ENCODE results near the gene ALDH1B1.
A peak's percentile ranks its signal among the peaks of the same experiment; 100 is the strongest.

The ALDH1B1 gene

DNA sequence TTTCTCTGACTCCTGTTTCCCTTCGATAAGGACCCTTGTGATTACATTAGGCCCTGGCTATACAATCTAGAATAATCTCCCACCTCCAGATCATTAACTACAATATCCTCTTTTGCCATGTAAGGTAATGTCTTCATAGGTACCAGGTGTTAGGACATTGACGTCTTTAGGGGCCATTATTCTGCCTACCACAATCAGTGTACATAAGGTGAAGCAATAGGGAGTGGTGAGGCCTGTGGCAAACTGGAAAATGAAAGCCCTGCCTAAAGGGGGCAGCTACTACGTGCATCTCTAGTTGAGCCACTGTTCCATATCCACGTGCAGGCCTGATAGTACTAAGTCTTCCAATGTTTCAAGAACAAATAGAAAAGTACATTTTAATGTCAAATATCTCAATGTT is 4.8 kb upstream of the ALDH1B1 start:
- Histone ChIP-seq H3K27me3 (ENCODE audit: insufficient read depth, low read length) (peaks cover 6% of the 10 kb centered on the region; the same call in 1 of the 2 replicates), H3K4me1 (ENCODE audit: control insufficient read depth, insufficient read depth, low read length, unreplicated experiment) (no peaks in the 10 kb centered on the region), H3K27ac (ENCODE audit: low read depth, low read length) (no peak overlapping the region), H2AFZ (ENCODE audit: low read length, unreplicated experiment) (no peak overlapping the region), H3K79me2 (ENCODE audit: control insufficient read depth, insufficient read depth, low read length, unreplicated experiment) (peaks cover 2% of the 10 kb centered on the region), H3K36me3 (ENCODE audit: insufficient read depth, low read length) (no peaks in the 10 kb centered on the region), H3K4me3 (ENCODE audit: low read depth, low read length) (no peak overlapping the region)

DNA sequence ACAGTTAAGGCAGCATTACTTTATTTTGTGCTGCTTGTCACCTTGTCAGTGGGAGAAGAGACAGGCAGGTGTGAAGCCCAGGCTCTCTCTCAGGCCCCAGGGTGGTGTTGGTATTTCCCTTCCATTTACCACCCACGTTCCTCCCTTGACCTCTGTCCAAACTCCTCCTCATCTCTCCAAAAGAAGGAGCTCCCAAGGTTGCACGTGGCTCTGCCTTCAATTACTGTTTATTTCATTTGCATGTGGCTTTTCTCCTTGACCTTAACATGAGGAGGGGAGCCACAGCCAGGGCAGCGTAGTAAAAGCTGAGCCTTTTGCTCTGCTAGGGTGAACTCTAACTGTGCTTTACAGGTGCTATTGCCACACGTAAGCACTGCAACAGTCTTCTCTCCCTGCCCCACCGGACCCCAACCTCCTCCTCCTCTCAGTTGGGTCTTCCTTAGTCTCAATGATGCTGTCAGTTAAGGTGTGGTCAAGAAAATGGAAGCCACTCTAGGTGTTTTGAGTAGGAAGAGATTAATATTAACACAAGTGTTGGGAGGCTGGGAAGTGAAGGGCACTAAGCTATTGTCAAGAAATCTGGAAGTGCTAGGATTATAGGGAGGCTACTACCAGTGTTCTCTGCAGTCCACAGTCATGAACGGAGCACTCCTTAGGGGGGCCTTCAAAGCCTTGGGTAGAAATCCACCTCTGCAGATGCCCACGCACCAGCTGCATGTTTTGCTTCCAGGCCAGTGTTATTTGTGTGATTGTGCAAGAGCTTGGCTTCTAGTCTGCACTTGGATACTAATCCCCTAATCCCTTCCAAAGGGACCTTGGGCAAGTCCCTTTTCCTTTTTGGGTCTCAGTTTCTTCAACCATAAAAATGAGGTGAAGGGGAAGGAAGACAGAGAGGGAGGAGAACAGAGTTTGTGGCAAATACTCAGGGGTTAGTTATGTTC is 3.9 kb upstream of the ALDH1B1 start:
- H3K27me3 ChIP-seq (ENCODE audit: insufficient read depth, low read length): peaks cover 6% of the 10 kb centered on the region; the same call in 1 of the 2 replicates
- H3K36me3 ChIP-seq (ENCODE audit: insufficient read depth, low read length): no peaks in the 10 kb centered on the region
- H3K27ac ChIP-seq (ENCODE audit: low read depth, low read length): no peak overlapping the region
- H3K4me1 ChIP-seq (ENCODE audit: control insufficient read depth, insufficient read depth, low read length, unreplicated experiment): no peaks in the 10 kb centered on the region
- no peak overlapping the region for H2AFZ ChIP-seq (ENCODE audit: low read length, unreplicated experiment)
- H3K79me2 ChIP-seq (ENCODE audit: control insufficient read depth, insufficient read depth, low read length, unreplicated experiment): peaks cover 10% of the 10 kb centered on the region
- no peak overlapping the region for H3K4me3 ChIP-seq (ENCODE audit: low read depth, low read length)

DNA sequence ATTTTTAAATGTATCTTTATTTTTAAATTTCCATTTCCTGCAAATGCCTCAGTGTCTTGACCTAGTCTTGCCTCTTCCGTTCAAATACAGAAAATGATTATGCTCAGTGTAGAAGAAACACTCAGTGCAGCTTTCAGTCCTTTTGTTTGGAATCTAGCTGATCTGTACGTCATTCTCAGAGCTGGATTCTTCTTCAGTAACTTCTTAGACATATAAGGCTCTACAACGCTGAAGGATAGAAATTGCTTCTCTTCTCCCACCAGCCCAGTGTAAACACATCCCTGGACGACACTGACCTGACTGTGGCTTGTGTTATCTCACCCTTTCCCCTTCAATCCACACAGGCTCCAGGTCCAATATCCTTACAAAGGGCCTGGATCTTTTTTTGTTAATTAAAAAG is 3.2 kb upstream of the ALDH1B1 start:
- H3K79me2 ChIP-seq (ENCODE audit: control insufficient read depth, insufficient read depth, low read length, unreplicated experiment): peaks cover 14% of the 10 kb centered on the region
- peaks cover 5% of the 10 kb centered on the region for H3K4me1 ChIP-seq (ENCODE audit: control insufficient read depth, insufficient read depth, low read length, unreplicated experiment)
- no peak overlapping the region for H3K4me3 ChIP-seq (ENCODE audit: low read depth, low read length)
- no peak overlapping the region for H2AFZ ChIP-seq (ENCODE audit: low read length, unreplicated experiment)
- no peak overlapping the region for H3K27ac ChIP-seq (ENCODE audit: low read depth, low read length)
- H3K27me3 ChIP-seq (ENCODE audit: insufficient read depth, low read length): peaks cover 6% of the 10 kb centered on the region; the same call in 1 of the 2 replicates
- H3K36me3 ChIP-seq (ENCODE audit: insufficient read depth, low read length): no peaks in the 10 kb centered on the region

DNA sequence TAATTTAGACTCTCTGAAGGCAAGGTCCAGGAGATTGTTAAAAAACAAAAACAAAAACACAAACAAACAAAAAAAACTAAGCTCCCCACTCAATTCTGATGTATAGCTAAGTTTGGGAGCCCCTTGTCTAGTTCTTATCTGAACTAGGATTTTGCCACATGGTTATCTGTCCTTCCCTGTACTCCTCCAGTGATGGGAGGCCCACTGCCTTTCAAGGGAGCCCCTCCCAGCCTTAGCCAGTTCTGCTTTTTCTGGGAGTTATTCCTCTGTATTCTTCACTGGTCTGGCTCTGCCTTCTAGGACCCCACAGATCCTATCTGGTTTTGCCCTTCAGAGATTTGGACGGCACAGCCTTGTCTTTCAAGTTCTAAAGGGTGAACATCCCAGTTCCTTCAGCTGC is 2.1 kb upstream of the ALDH1B1 start:
- no peak overlapping the region for H2AFZ ChIP-seq (ENCODE audit: low read length, unreplicated experiment)
- H3K4me1 ChIP-seq (ENCODE audit: control insufficient read depth, insufficient read depth, low read length, unreplicated experiment): peaks cover 5% of the 10 kb centered on the region
- H3K27ac ChIP-seq (ENCODE audit: low read depth, low read length): no peak overlapping the region
- no peaks in the 10 kb centered on the region for H3K27me3 ChIP-seq (ENCODE audit: insufficient read depth, low read length)
- no peak overlapping the region for H3K4me3 ChIP-seq (ENCODE audit: low read depth, low read length)
- no peaks in the 10 kb centered on the region for H3K36me3 ChIP-seq (ENCODE audit: insufficient read depth, low read length)
- peaks cover 20% of the 10 kb centered on the region for H3K79me2 ChIP-seq (ENCODE audit: control insufficient read depth, insufficient read depth, low read length, unreplicated experiment)

DNA sequence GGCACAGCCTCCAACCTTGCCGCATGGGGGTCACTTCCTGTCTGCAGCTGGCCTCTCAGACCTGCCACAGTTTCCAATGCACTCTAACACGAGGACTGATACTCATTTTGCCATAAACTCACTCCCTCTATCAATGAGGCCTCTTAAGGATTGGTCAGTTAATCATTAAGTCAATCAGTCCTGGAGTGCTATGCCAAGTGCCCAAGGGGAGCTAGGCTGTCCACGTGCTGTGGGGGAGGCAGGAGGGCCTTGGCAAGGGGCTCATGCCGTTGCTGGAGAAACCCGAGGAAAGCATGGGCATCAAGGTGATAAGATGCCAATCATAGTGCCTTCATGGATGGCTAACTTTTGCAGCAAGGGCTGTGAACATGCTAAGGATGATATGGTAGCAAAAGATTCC is 1.7 kb upstream of the ALDH1B1 start:
- no peaks in the 10 kb centered on the region for H3K27me3 ChIP-seq (ENCODE audit: insufficient read depth, low read length)
- H3K4me3 ChIP-seq (ENCODE audit: low read depth, low read length): no peak overlapping the region
- peaks cover 2% of the 10 kb centered on the region; the same call in 1 of the 2 replicates for H3K36me3 ChIP-seq (ENCODE audit: insufficient read depth, low read length)
- peaks cover 5% of the 10 kb centered on the region for H3K4me1 ChIP-seq (ENCODE audit: control insufficient read depth, insufficient read depth, low read length, unreplicated experiment)
- H2AFZ ChIP-seq (ENCODE audit: low read length, unreplicated experiment): no peak overlapping the region
- no peak overlapping the region for H3K27ac ChIP-seq (ENCODE audit: low read depth, low read length)
- peaks cover 20% of the 10 kb centered on the region for H3K79me2 ChIP-seq (ENCODE audit: control insufficient read depth, insufficient read depth, low read length, unreplicated experiment)

DNA sequence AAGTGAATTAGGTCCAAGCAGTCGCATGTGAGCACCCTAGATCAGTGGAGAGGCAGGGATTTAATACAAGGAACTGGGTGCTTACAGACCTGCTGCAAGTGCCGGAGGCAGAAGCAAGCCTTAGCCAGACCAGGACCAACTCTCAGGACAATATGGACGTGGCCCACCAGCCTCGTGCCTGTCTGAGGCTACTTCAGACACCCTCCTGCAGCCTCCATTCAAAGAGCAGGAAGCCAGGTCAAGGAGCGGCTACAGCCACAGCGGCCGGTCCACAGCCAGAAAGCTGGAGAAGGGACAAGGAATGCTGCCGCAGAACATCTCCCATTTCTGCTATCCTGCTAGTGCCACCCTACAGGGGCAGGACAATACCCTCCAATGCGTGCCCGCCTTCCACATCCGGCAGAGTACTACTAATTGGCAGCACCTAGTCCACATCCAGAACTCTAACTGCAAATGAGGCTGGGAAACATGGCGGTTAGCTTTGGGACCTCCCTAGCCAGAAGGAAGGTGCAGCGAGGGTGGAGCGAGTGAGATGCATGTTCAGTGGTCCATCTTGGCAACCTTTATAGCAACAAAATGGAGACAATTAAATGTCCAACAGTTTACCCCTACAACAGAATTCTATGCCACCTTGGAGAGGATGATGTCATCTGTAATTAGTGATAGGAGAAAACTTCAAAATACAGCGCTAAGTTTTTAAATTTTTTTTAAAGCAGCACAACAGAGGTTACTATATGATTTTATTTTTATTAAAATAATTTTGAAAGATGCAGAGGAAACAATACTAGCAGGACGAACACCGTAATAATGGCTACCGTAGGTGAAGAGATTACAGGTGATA is 1.0 kb upstream of the ALDH1B1 start:
- H3K36me3 ChIP-seq (ENCODE audit: insufficient read depth, low read length): peaks cover 8% of the 10 kb centered on the region; the same call in 1 of the 2 replicates
- peaks cover 5% of the 10 kb centered on the region for H3K4me1 ChIP-seq (ENCODE audit: control insufficient read depth, insufficient read depth, low read length, unreplicated experiment)
- peak overlapping the region; percentile 90 for H3K4me3 ChIP-seq (ENCODE audit: low read depth, low read length)
- no peaks in the 10 kb centered on the region for H3K27me3 ChIP-seq (ENCODE audit: insufficient read depth, low read length)
- H3K27ac ChIP-seq (ENCODE audit: low read depth, low read length): no peak overlapping the region
- H3K79me2 ChIP-seq (ENCODE audit: control insufficient read depth, insufficient read depth, low read length, unreplicated experiment): peaks cover 20% of the 10 kb centered on the region
- H2AFZ ChIP-seq (ENCODE audit: low read length, unreplicated experiment): peak overlapping the region; percentile 80

DNA sequence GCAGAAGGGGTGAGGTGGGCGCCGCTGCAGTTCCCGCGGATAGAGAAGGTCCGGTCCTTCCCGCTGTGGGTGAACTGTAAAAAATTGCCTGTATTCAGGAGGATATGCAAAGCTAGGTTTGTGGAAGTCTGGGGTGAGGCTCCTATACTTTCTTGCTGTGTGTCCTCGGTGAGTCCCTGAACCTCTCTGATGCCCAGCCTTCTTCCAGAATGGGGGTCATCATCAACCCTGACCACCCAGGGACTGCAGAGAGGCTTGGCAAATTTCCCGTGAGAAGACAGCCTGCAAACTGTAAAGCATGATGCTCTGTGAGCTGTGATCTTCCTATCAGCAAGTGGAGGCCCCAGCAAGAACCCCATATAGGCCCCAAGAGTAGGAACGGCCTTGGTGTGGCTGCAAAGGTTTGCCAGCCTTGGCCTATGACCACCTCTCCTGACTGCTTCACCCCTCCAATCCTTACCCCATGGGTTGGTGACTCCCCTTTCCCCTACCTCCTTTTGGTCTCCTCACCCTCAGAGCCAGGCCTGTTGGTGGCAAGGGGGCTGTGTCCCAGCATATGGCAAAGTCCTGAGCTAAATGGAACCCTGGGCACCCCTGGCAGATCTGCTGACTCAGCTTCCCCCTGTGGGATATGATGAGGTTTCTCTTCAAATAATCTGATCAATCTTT is 760 bp downstream of the ALDH1B1 start:
- Histone ChIP-seq H3K27me3 (ENCODE audit: insufficient read depth, low read length) (no peaks in the 10 kb centered on the region), H2AFZ (ENCODE audit: low read length, unreplicated experiment) (peak overlapping the region; percentile 92), H3K4me3 (ENCODE audit: low read depth, low read length) (peak overlapping the region; percentile 90), H3K27ac (ENCODE audit: low read depth, low read length) (no peak overlapping the region), H3K36me3 (ENCODE audit: insufficient read depth, low read length) (peaks cover 11% of the 10 kb centered on the region; the same call in 1 of the 2 replicates), H3K4me1 (ENCODE audit: control insufficient read depth, insufficient read depth, low read length, unreplicated experiment) (peaks cover 5% of the 10 kb centered on the region), H3K79me2 (ENCODE audit: control insufficient read depth, insufficient read depth, low read length, unreplicated experiment) (peaks cover 20% of the 10 kb centered on the region)

DNA sequence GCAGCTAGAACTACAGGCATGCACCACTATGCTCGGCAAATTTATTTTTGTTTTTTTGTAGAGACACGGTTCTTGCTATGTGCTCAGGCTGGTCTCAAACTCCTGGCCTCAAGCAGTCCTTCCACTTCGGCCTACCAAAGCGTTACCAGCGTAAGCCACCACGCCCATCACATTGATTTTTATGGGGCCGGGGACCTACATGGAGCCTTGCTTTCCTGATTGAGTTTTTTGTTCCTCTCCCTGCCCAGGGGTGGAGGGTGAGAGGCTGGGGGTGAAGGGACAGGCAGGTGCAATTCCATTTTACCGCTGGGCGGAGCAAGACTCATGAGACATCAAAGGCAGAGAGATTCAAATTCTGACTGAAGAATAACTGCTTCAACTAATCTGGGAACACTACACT is 1.9 kb downstream of the ALDH1B1 start:
- no peak overlapping the region for H3K27ac ChIP-seq (ENCODE audit: low read depth, low read length)
- peaks cover 20% of the 10 kb centered on the region for H3K79me2 ChIP-seq (ENCODE audit: control insufficient read depth, insufficient read depth, low read length, unreplicated experiment)
- peaks cover 5% of the 10 kb centered on the region for H3K4me1 ChIP-seq (ENCODE audit: control insufficient read depth, insufficient read depth, low read length, unreplicated experiment)
- peaks cover 11% of the 10 kb centered on the region; the same call in 1 of the 2 replicates for H3K36me3 ChIP-seq (ENCODE audit: insufficient read depth, low read length)
- H3K4me3 ChIP-seq (ENCODE audit: low read depth, low read length): no peak overlapping the region
- no peaks in the 10 kb centered on the region for H3K27me3 ChIP-seq (ENCODE audit: insufficient read depth, low read length)
- no peak overlapping the region for H2AFZ ChIP-seq (ENCODE audit: low read length, unreplicated experiment)

DNA sequence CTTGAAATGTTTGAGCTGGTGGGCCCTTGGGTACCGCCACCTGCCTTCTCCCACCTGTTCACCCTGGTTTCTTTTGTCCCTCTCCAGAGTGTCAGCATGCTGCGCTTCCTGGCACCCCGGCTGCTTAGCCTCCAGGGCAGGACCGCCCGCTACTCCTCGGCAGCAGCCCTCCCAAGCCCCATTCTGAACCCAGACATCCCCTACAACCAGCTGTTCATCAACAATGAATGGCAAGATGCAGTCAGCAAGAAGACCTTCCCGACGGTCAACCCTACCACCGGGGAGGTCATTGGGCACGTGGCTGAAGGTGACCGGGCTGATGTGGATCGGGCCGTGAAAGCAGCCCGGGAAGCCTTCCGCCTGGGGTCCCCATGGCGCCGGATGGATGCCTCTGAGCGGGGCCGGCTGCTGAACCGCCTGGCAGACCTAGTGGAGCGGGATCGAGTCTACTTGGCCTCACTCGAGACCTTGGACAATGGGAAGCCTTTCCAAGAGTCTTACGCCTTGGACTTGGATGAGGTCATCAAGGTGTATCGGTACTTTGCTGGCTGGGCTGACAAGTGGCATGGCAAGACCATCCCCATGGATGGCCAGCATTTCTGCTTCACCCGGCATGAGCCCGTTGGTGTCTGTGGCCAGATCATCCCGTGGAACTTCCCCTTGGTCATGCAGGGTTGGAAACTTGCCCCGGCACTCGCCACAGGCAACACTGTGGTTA is 3.3 kb downstream of the ALDH1B1 start:
- Histone ChIP-seq H3K4me1 (ENCODE audit: control insufficient read depth, insufficient read depth, low read length, unreplicated experiment) (peaks cover 5% of the 10 kb centered on the region), H3K27ac (ENCODE audit: low read depth, low read length) (no peak overlapping the region)

DNA sequence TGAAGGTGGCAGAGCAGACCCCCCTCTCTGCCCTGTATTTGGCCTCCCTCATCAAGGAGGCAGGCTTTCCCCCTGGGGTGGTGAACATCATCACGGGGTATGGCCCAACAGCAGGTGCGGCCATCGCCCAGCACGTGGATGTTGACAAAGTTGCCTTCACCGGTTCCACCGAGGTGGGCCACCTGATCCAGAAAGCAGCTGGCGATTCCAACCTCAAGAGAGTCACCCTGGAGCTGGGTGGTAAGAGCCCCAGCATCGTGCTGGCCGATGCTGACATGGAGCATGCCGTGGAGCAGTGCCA is 3.8 kb downstream of the ALDH1B1 start:
- no peak overlapping the region for H2AFZ ChIP-seq (ENCODE audit: low read length, unreplicated experiment)
- H3K36me3 ChIP-seq (ENCODE audit: insufficient read depth, low read length): peaks cover 11% of the 10 kb centered on the region; the same call in 1 of the 2 replicates
- H3K4me3 ChIP-seq (ENCODE audit: low read depth, low read length): no peak overlapping the region
- peaks cover 5% of the 10 kb centered on the region for H3K4me1 ChIP-seq (ENCODE audit: control insufficient read depth, insufficient read depth, low read length, unreplicated experiment)
- H3K27ac ChIP-seq (ENCODE audit: low read depth, low read length): no peak overlapping the region
- H3K79me2 ChIP-seq (ENCODE audit: control insufficient read depth, insufficient read depth, low read length, unreplicated experiment): peaks cover 20% of the 10 kb centered on the region
- no peaks in the 10 kb centered on the region for H3K27me3 ChIP-seq (ENCODE audit: insufficient read depth, low read length)

More for the DNA sequence above, 3.3 kb downstream of the ALDH1B1 start:
- Histone ChIP-seq H3K4me3 (ENCODE audit: low read depth, low read length) (no peak overlapping the region), H2AFZ (ENCODE audit: low read length, unreplicated experiment) (no peak overlapping the region), H3K27me3 (ENCODE audit: insufficient read depth, low read length) (no peaks in the 10 kb centered on the region), H3K79me2 (ENCODE audit: control insufficient read depth, insufficient read depth, low read length, unreplicated experiment) (peaks cover 20% of the 10 kb centered on the region), H3K36me3 (ENCODE audit: insufficient read depth, low read length) (peaks cover 11% of the 10 kb centered on the region; the same call in 1 of the 2 replicates)
